CD4-positive, alpha-beta T cell (primary cell): Measurements from ENCODE around the gene OR1B1. TPM values are rescaled to one million over a fixed set of nuclear protein-coding genes. Genes with fewer than 3 reads are reported as not detected.

Experiments
- ATAC-seq: fragments of 200-7000 bp; cut with Tn5 transposase; one replicate; pipeline ENCODE4 v1.10.0; 2022; ENCODE audit warnings: mild to moderate bottlenecking; ENCODE audit not compliant: poor library complexity
- CTCF ChIA-PET: fragments of 350-600 bp; sonication (Branson Sonifier 250); formaldehyde crosslinking; loops from one replicate; lab custom pipeline; 2021; ENCODE audit warnings: antibody characterized with exemption, inconsistent platforms; lab: Charles Lee
- POLR2A ChIA-PET: fragments of 350-600 bp; sonication (Branson Sonifier 250); formaldehyde crosslinking; loops from one replicate; lab custom pipeline; 2021; ENCODE audit warnings: antibody characterized with exemption, inconsistent platforms; lab: Charles Lee
- DNase-seq, 14 experiments: peaks; one replicate each; pipeline ENCODE4 v3.0.0-alpha.2; 2013 to 2020; ENCODE audit warnings: mixed read lengths in 2 of 14
- H3K27ac ChIP-seq, 2 donors: one replicate each; pipeline versions ENCODE4 v1.5.1 to v1.7.0; 2013; ENCODE audit warnings: low read length in 2 of 2, low read depth in 1 of 2, mild to moderate bottlenecking in 1 of 2
- H3K27me3 ChIP-seq, 2 experiments: 1 replicate in 1 of 2; 2 replicates in 1 of 2; pipeline versions ENCODE4 v1.6.1 to v1.7.0; 2013; ENCODE audit warnings: low read length in 2 of 2, control low read depth in 1 of 2, mild to moderate bottlenecking in 1 of 2, moderate library complexity in 1 of 2; ENCODE audit not compliant: insufficient read depth in 2 of 2, control insufficient read depth in 1 of 2
- H3K36me3 ChIP-seq: one replicate; pipeline ENCODE4 v1.6.1; 2013; ENCODE audit warnings: low read length, control low read depth; ENCODE audit not compliant: insufficient read depth
- H3K4me1 ChIP-seq: one replicate; pipeline ENCODE4 v1.6.1; 2013; ENCODE audit warnings: low read length, control low read depth; ENCODE audit not compliant: insufficient read depth
- H3K4me3 ChIP-seq: one replicate; pipeline ENCODE4 v1.5.1; 2013; ENCODE audit warnings: mild to moderate bottlenecking, low read length, moderate library complexity
- H3K9me3 ChIP-seq, 2 experiments: 1 replicate in 1 of 2; 2 replicates in 1 of 2; pipeline versions ENCODE4 v1.6.1 to v1.7.0; 2013; ENCODE audit warnings: low read length in 2 of 2, mild to moderate bottlenecking in 2 of 2, control low read depth in 1 of 2, moderate library complexity in 1 of 2; ENCODE audit not compliant: control insufficient read depth in 1 of 2, insufficient read depth in 1 of 2
- H3K27ac Mint-ChIP-seq: one replicate; pipeline ENCODE4 v1.8.0; 2020; ENCODE audit warnings: mixed read lengths
- H3K27me3 Mint-ChIP-seq: one replicate; pipeline ENCODE4 v1.8.0; 2021; ENCODE audit warnings: mixed read lengths
- H3K36me3 Mint-ChIP-seq: one replicate; pipeline ENCODE4 v1.8.0; 2021; ENCODE audit warnings: low read depth, mixed read lengths
- H3K4me1 Mint-ChIP-seq: one replicate; pipeline ENCODE4 v1.8.0; 2021; ENCODE audit warnings: low read depth, mixed read lengths
- H3K4me3 Mint-ChIP-seq: one replicate; pipeline ENCODE4 v1.8.0; 2020; ENCODE audit warnings: mild to moderate bottlenecking, mixed read lengths
- H3K9me3 Mint-ChIP-seq: one replicate; pipeline ENCODE4 v1.8.0; 2020; ENCODE audit warnings: mixed read lengths
- CTCF ChIP-seq: fragments of 200-600 bp; IDR thresholded peaks from one replicate; pipeline ENCODE4 v1.8.0; 2022; ENCODE audit warnings: antibody characterized with exemption, mild to moderate bottlenecking
- intact Hi-C, 2 experiments: fragments of 100-400 bp; cut with DNase I in 1 of 2; cut with micrococcal nuclease in 1 of 2; formaldehyde crosslinking; loops; one replicate each; pipeline versions ENCODE4 v1.15.1 to v1.9.0; 2023 to 2025; cut with DNase I, micrococcal nuclease
- total RNA-seq, 174 experiments: library from RNA in 2 of 174; stranded (reverse) in 2 of 174; gene quantifications; one replicate each; pipeline ENCODE4 v1.2.3 and lab custom pipeline; 2021 to 2026

The OR1B1 gene
- total RNA-seq, 2 experiments from 2014 or later = not detected

GRCh38 chr9:122672481-122672880 lies 15.1 kb upstream of the OR1B1 start:
- Mint-ChIP-seq H3K36me3 (no peaks in the 10 kb centered on the region), H3K9me3 (peaks cover 12% of the 10 kb centered on the region), H3K4me1 (no peaks in the 10 kb centered on the region), H3K27ac (no peak overlapping the region), H3K27me3 (peaks cover 4% of the 10 kb centered on the region), H3K4me3 (no peak overlapping the region)
- ATAC-seq (no peak), DNase-seq (no peak)
- no peaks in the 10 kb centered on the region for H3K36me3 ChIP-seq
- intact Hi-C loops = no loop called here
- ChIA-PET POLR2A (no interaction called here), CTCF (no interaction called here)
- no peak overlapping the region for H3K27ac ChIP-seq
- no peaks in the 10 kb centered on the region for H3K27me3 ChIP-seq
- no peak for TF ChIP-seq CTCF
- H3K9me3 ChIP-seq = peaks cover 9 to 11% of the 10 kb centered on the region in 2 experiments
- no peak overlapping the region for H3K4me3 ChIP-seq
- no peaks in the 10 kb centered on the region for H3K4me1 ChIP-seq

GRCh38 chr9:122661416-122661815 lies 4.0 kb upstream of the OR1B1 start, which contains the start of gene OR1L1:
Gene OR1L1 (plus strand): TSS chr9:122661716. CDS start chr9:122661716, 0 bp downstream.
- CTCF ChIA-PET = no interaction called here
- no peaks in the 10 kb centered on the region for H3K36me3 Mint-ChIP-seq
- H3K9me3 Mint-ChIP-seq = no peaks in the 10 kb centered on the region
- Histone ChIP-seq H3K9me3 (peaks cover 0 to 4% of the 10 kb centered on the region in 2 experiments), H3K36me3 (no peaks in the 10 kb centered on the region), H3K27ac (no peak within 1 kb of the TSS), H3K27me3 (no peaks in the 10 kb centered on the region), H3K4me3 (no peak within 1 kb of the TSS), H3K4me1 (no peaks in the 10 kb centered on the region)
- H3K4me3 Mint-ChIP-seq = no peak within 1 kb of the TSS
- H3K4me1 Mint-ChIP-seq = no peaks in the 10 kb centered on the region
- TF ChIP-seq CTCF = no peak
- DNase-seq (no peak), ATAC-seq (no peak)
- no peak within 1 kb of the TSS for H3K27ac Mint-ChIP-seq
- POLR2A ChIA-PET = no interaction called here
- H3K27me3 Mint-ChIP-seq = peaks cover 28% of the 10 kb centered on the region
- intact Hi-C loops = no loop called here

- TF ChIP-seq CTCF = no peak
- H3K27me3 ChIP-seq = no peaks in the 10 kb centered on the region
- Mint-ChIP-seq H3K27me3 (peaks cover 20% of the 10 kb centered on the region), H3K4me3 (no peak overlapping the region), H3K9me3 (no peaks in the 10 kb centered on the region), H3K4me1 (no peaks in the 10 kb centered on the region), H3K36me3 (no peaks in the 10 kb centered on the region), H3K27ac (no peak overlapping the region)
- no peak overlapping the region for H3K4me3 ChIP-seq
- H3K9me3 ChIP-seq = no peaks in the 10 kb centered on the region
- no peak overlapping the region for H3K27ac ChIP-seq
- no peak for DNase-seq
- H3K4me1 ChIP-seq = no peaks in the 10 kb centered on the region
- no peaks in the 10 kb centered on the region for H3K36me3 ChIP-seq
- POLR2A ChIA-PET = interaction anchor here (0.6 kb wide), 1 partner anchor 12 kb away, joined by 3 read pairs; no protein-coding TSS in a partner anchor
- ATAC-seq = no peak
- intact Hi-C loops = no loop called here
- CTCF ChIA-PET = no interaction called here
Measured at GRCh38 chr9:122656378-122656777, 1.0 kb downstream of the OR1B1 start.
